Retinal pigment epithelial cell (primary cell): ENCODE data around the gene LECT2.
A peak's percentile ranks its signal among the peaks of the same experiment; 100 is the strongest.

Source experiments
- DNase-seq: peaks from one replicate; pipeline ENCODE4 v3.0.0-alpha.2; 2010; ENCODE audit warnings: low read depth
- H3K4me3 ChIP-seq: 2 replicates; pipeline ENCODE4 v1.5.1; 2011; ENCODE audit warnings: mild to moderate bottlenecking, low read length, control low read depth, moderate library complexity
- CTCF ChIP-seq: conservative IDR thresholded peaks from 2 replicates; pipeline ENCODE4 v1.5.1; 2011; ENCODE audit warnings: low read depth, low read length, control low read depth, inconsistent platforms

The LECT2 gene

GRCh38 chr5:135953850-135954249, 933 bp downstream of the LECT2 start:
- no peak for DNase-seq
- no peak overlapping the region for H3K4me3 ChIP-seq
- TF ChIP-seq CTCF = no peak

- no peak overlapping the region for H3K4me3 ChIP-seq
- no peak for DNase-seq
- TF ChIP-seq CTCF = no peak
Measured at GRCh38 chr5:135952683-135953082, 2.1 kb downstream of the LECT2 start.

- no peak for DNase-seq
- no peak overlapping the region for H3K4me3 ChIP-seq
- TF ChIP-seq CTCF = no peak
Measured at GRCh38 chr5:135951807-135952206, 3.0 kb downstream of the LECT2 start.

GRCh38 chr5:135951257-135951656, 3.5 kb downstream of the LECT2 start:
- TF ChIP-seq CTCF = no peak
- DNase-seq = no peak
- no peak overlapping the region for H3K4me3 ChIP-seq

- H3K4me3 ChIP-seq = no peak overlapping the region
- no peak for TF ChIP-seq CTCF
- DNase-seq = no peak
Measured at GRCh38 chr5:135950611-135951010, 4.2 kb downstream of the LECT2 start.

- peak; percentile 74 for TF ChIP-seq CTCF
- no peak overlapping the region for H3K4me3 ChIP-seq
- DNase-seq = peak; percentile 41
Measured at GRCh38 chr5:135944967-135945560, 9.7 kb downstream of the LECT2 start.

GRCh38 chr5:135944564-135944963, 10.2 kb downstream of the LECT2 start:
- no peak for TF ChIP-seq CTCF
- DNase-seq = no peak

More at GRCh38 chr5:135944564-135944963, 10.2 kb downstream of the LECT2 start:
- H3K4me3 ChIP-seq = no peak overlapping the region
